ENCODE data around the gene SLC16A13. TPM values are rescaled to one million over a fixed set of nuclear protein-coding genes. Genes with fewer than 3 reads are reported as not detected.

Gene SLC16A13
- total RNA-seq, 1 donor from 2014 or later, result 1.5 TPM

DNA sequence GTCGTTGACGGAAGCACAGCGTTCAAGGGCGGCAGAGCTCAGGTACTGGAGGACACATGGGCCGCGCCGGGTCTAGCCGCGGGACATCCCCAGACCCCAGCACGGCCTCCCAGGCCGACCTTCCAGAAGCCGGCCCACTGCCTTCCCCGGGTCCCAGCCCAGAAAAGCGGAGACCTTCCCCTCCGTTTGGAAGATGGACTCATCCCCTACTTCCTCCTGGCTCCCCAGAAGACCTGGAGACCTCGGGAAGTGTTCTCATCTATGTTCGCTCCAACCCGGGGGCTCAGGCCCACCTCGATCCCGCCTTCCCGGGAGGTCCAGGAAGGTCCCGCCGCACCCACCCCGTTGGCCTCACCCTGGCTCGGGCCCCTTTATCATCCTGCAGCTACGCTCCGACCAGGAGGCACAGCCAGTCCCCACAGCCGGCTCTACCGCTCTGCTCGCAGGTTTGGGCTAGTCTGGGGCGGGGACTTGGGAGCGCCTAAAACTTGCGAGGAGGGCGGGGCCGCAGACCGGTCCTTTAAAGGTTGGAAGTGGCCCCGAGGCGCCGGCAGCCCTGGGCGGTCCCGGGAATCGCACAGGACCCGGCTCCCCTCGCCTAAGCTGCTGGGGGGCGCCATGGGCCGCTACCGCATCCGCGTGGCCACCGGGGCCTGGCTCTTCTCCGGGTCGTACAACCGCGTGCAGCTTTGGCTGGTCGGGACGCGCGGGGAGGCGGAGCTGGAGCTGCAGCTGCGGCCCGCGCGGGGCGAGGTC, 40.1 kb upstream of the SLC16A13 start, which contains the start of gene ALOX12:
TSS of gene ALOX12 (plus strand) at position 550 of the 756 bp plus-strand sequence. CDS start at position 619, 69 bp downstream.
- intact Hi-C loops (cut with DNase I), result no loop called here
- TF ChIP-seq CTCF (IDR thresholded peaks at IDR 0.05), result no peak
- Histone ChIP-seq H3K36me3 (peaks cover 20 to 38% of the 10 kb centered on the region in 2 donors), H3K9me3 (no peaks in the 10 kb centered on the region), H3K4me1 (peaks cover 7 to 8% of the 10 kb centered on the region in 2 donors), H3K4me3 (peak within 1 kb of the TSS; percentile 35 to 64), H3K27me3 (no peaks in the 10 kb centered on the region), H3K27ac (no peak within 1 kb of the TSS)
- no peak for DNase-seq (ENCODE audit: low spot score in 2 of 2)

DNA sequence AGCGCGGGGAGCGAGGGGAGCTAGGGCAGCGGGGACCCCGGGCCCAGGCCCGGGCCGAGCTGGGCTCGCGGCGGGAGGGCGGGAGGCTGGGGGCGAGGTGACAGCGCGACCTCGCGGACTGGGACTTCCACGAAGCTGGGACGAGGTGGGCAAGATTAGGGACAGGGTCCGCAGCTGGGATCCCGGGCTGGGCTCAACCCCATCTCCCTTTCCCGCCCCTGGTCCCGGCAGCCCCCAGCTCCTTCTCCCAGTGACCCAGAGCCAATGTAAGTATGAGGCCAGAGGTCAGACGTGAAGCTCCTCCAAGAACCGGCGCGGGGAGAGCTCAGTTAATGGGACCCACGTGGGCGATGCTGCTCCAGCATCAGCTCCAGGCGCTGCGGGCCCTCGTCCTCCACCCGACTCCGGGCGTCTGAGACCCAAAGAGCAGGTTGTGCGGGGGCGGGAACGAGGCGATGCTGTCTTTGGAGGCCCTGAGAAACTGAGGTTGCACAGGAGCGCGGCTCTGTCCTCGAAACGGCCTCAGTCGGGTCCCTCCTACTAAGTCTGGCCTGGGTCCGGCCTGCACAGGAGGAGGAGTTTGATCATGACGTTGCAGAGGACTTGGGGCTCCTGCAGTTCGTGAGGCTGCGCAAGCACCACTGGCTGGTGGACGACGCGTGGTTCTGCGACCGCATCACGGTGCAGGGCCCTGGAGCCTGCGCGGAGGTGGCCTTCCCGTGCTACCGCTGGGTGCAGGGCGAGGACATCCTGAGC, 39.4 kb upstream of the SLC16A13 start:
- H3K27me3 ChIP-seq, result no peaks in the 10 kb centered on the region
- H3K36me3 ChIP-seq, result peaks cover 27 to 46% of the 10 kb centered on the region in 2 donors
- H3K27ac ChIP-seq, result no peak overlapping the region
- intact Hi-C loops (cut with DNase I), result no loop called here
- H3K9me3 ChIP-seq, result no peaks in the 10 kb centered on the region
- H3K4me1 ChIP-seq, result peaks cover 7 to 8% of the 10 kb centered on the region in 2 donors
- no peak for DNase-seq (ENCODE audit: low spot score in 2 of 2)
- H3K4me3 ChIP-seq, result peak overlapping the region; percentile 35 to 64
- TF ChIP-seq CTCF (IDR thresholded peaks at IDR 0.05), result no peak

DNA sequence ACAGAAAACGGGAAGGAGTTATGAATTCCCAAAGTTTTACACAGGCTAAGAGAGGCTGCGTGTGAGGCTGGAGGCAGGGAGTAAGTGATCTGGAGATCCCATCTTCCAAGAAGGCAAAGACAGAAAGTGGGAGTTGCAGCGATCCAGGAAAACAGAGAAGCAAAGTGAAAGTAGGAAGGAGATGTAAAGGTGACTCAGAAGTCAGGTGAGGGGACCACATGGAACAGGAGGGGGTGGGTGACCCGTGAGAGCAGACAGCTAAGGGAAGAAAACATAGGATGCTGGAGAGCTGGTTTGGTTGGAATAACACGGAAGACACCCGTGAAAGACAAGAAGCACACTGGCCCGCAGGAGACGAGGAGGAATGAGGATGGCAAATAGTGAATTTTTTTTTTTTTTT, 38.6 kb upstream of the SLC16A13 start:
- Histone ChIP-seq H3K9me3 (no peaks in the 10 kb centered on the region), H3K36me3 (peaks cover 32 to 53% of the 10 kb centered on the region in 2 donors), H3K27me3 (no peaks in the 10 kb centered on the region), H3K4me3 (no peak overlapping the region), H3K4me1 (peaks cover 7 to 8% of the 10 kb centered on the region in 2 donors), H3K27ac (no peak overlapping the region)
- intact Hi-C loops (cut with DNase I), result no loop called here
- no peak for TF ChIP-seq CTCF (IDR thresholded peaks at IDR 0.05)
- no peak for DNase-seq (ENCODE audit: low spot score in 2 of 2)

DNA sequence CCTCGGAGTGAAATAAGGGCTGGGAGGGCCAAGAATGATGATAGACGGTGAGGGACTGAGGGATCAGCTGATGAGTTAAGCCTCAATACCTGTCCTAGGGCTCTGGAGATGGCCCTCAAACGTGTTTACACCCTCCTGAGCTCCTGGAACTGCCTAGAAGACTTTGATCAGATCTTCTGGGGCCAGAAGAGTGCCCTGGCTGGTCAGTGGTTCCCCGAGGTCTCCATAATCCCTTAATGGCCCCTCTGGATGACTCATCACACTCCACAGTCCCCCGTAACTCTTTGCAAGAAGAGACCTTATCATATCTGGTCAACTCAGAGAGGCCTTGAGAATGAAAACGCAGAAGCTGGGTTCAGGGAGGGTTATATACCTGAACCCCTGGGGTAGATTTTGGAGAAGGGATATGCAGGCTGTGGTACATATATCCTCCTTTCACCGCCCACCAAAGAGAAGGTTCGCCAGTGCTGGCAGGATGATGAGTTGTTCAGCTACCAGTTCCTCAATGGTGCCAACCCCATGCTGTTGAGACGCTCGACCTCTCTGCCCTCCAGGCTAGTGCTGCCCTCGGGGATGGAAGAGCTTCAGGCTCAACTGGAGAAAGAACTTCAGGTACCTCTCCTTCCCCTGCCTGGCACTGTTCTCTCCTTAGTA, 36.8 kb upstream of the SLC16A13 start:
- Histone ChIP-seq H3K27me3 (no peaks in the 10 kb centered on the region), H3K27ac (no peak overlapping the region), H3K4me3 (no peak overlapping the region), H3K4me1 (peaks cover 7 to 8% of the 10 kb centered on the region in 2 donors), H3K9me3 (no peaks in the 10 kb centered on the region), H3K36me3 (peaks cover 48 to 62% of the 10 kb centered on the region in 2 donors)
- intact Hi-C loops (cut with DNase I), result no loop called here
- no peak for DNase-seq (ENCODE audit: low spot score in 2 of 2)
- no peak for TF ChIP-seq CTCF (IDR thresholded peaks at IDR 0.05)

GRCh38 chr17:7001318-7001961, 34.4 kb upstream of the SLC16A13 start:
- Histone ChIP-seq H3K27ac (no peak overlapping the region), H3K36me3 (peaks cover 48 to 61% of the 10 kb centered on the region in 2 donors), H3K27me3 (no peaks in the 10 kb centered on the region), H3K9me3 (no peaks in the 10 kb centered on the region), H3K4me3 (no peak overlapping the region), H3K4me1 (no peaks in the 10 kb centered on the region)
- intact Hi-C loops (cut with DNase I), result loop anchor here (5.0 kb wide), 1 partner anchor 334 kb away; no protein-coding TSS in a partner anchor
- TF ChIP-seq CTCF (IDR thresholded peaks at IDR 0.05), result peak in 2 of 3 experiments; percentile 22 to 45
- no peak for DNase-seq (ENCODE audit: low spot score in 2 of 2)

Data from ascending aorta (tissue), 2 donors.